Gastroesophageal sphincter (tissue), 3 donors: ENCODE measurements around the gene CHCHD6.

Experiments
- EP300 ChIP-seq: sonication (generic); formaldehyde crosslinking; IDR thresholded peaks from one replicate; pipeline ENCODE4 v1.6.1; 2017; ENCODE audit warnings: antibody characterized with exemption, mild to moderate bottlenecking
- POLR2A ChIP-seq, 2 donors: fragments of 450-650 bp; IDR thresholded peaks; one replicate each; pipeline ENCODE4 v1.6.1; 2017; ENCODE audit warnings: antibody characterized with exemption in 2 of 2, mild to moderate bottlenecking in 2 of 2, moderate library complexity in 1 of 2
- POLR2AphosphoS5 ChIP-seq: sonication (generic); formaldehyde crosslinking; IDR thresholded peaks from one replicate; pipeline ENCODE4 v1.6.1; 2017; ENCODE audit warnings: antibody characterized with exemption
- TF ChIP-seq, protein P1 (sequence below), 4 experiments: fragments of 200-600 bp in 2 of 4; fragments of 450-650 bp in 2 of 4; sonication (generic) in 1 of 4; IDR thresholded peaks; one replicate each; pipeline ENCODE4 v1.5.1; 2017 to 2019; ENCODE audit warnings: antibody characterized with exemption in 4 of 4, mild to moderate bottlenecking in 2 of 4, moderate library complexity in 2 of 4

- TF ChIP-seq POLR2A (IDR thresholded peaks at IDR 0.05) = no peak
- TF ChIP-seq, protein P1, sequence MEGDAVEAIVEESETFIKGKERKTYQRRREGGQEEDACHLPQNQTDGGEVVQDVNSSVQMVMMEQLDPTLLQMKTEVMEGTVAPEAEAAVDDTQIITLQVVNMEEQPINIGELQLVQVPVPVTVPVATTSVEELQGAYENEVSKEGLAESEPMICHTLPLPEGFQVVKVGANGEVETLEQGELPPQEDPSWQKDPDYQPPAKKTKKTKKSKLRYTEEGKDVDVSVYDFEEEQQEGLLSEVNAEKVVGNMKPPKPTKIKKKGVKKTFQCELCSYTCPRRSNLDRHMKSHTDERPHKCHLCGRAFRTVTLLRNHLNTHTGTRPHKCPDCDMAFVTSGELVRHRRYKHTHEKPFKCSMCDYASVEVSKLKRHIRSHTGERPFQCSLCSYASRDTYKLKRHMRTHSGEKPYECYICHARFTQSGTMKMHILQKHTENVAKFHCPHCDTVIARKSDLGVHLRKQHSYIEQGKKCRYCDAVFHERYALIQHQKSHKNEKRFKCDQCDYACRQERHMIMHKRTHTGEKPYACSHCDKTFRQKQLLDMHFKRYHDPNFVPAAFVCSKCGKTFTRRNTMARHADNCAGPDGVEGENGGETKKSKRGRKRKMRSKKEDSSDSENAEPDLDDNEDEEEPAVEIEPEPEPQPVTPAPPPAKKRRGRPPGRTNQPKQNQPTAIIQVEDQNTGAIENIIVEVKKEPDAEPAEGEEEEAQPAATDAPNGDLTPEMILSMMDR (IDR thresholded peaks at IDR 0.05) = no peak
- TF ChIP-seq POLR2AphosphoS5 = no peak
- TF ChIP-seq EP300 = no peak
These were observed 56.5 kb downstream of the CHCHD6 start for GRCh38 chr3:126760541-126760940.
